Embryonic facial prominence (tissue), 1 donor: Measurements from ENCODE around the gene RNF115.

ENCODE experiments used
- DNase-seq: peaks from one replicate; pipeline ENCODE4 v3.0.0-alpha.2; 2016; ENCODE audit errors: extremely low spot score

Gene RNF115

GRCh38 chr1:145701306-145701862 is 122.5 kb downstream of the RNF115 start:
- DNase-seq: no peak

- no peak for DNase-seq
Observed at GRCh38 chr1:145696630-145696960, 127.3 kb downstream of the RNF115 start.

- no peak for DNase-seq
Observed at GRCh38 chr1:145695821-145696629, 127.9 kb downstream of the RNF115 start.

- DNase-seq: no peak
Observed at GRCh38 chr1:145692785-145693443, 131.0 kb downstream of the RNF115 start.

GRCh38 chr1:145690587-145691558 is 133.0 kb downstream of the RNF115 start:
- DNase-seq: no peak

GRCh38 chr1:145689922-145690321 is 134.0 kb downstream of the RNF115 start:
- no peak for DNase-seq

GRCh38 chr1:145688924-145689323 is 135.0 kb downstream of the RNF115 start:
- no peak for DNase-seq
